ENCODE results near the gene OR51E2.

Gene OR51E2

GRCh38 chr11:4644233-4644632, 53.4 kb downstream of the OR51E2 start:
- no peak for DNase-seq (ENCODE audit: low read depth)
- no peak overlapping the region for H3K4me3 ChIP-seq (ENCODE audit: control insufficient read depth, low read depth, low read length)
- TF ChIP-seq CTCF (conservative IDR thresholded peaks at IDR 0.05; ENCODE audit: control insufficient read depth, insufficient read depth, low read depth, low read length): no peak

- no peak for DNase-seq (ENCODE audit: low read depth)
- H3K4me3 ChIP-seq (ENCODE audit: control insufficient read depth, low read depth, low read length): no peak within 1 kb of the TSS
- no peak for TF ChIP-seq CTCF (conservative IDR thresholded peaks at IDR 0.05; ENCODE audit: control insufficient read depth, insufficient read depth, low read depth, low read length)
These were observed 54.0 kb downstream of the OR51E2 start, which contains the start of gene OR51E1 for GRCh38 chr11:4643682-4644081. Gene OR51E1, plus strand, starts transcription at chr11:4643982. Its CDS starts 8,545 bp downstream, at chr11:4652527.

DNA sequence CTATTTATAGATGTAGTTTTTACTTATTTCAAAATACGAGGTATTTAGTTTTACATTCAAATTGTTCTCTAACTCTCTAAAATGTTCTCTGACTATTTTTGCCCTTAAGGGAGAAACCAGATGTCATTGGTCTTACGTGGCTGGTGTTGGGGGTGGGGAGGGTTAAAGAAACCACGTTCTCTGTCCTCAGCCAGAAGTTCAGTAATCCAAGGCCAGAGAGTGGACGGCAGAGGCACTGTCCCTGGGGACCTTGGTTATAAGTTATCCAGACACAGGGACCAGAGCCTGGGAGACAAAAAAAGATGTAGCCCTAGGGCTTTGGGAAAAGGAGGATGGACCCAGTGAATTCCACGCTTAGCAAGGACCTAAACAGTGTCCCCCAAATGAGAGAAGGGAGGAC, 54.6 kb downstream of the OR51E2 start:
- no peak for TF ChIP-seq CTCF (conservative IDR thresholded peaks at IDR 0.05; ENCODE audit: control insufficient read depth, insufficient read depth, low read depth, low read length)
- no peak for DNase-seq (ENCODE audit: low read depth)
- H3K4me3 ChIP-seq (ENCODE audit: control insufficient read depth, low read depth, low read length): no peak overlapping the region

DNA sequence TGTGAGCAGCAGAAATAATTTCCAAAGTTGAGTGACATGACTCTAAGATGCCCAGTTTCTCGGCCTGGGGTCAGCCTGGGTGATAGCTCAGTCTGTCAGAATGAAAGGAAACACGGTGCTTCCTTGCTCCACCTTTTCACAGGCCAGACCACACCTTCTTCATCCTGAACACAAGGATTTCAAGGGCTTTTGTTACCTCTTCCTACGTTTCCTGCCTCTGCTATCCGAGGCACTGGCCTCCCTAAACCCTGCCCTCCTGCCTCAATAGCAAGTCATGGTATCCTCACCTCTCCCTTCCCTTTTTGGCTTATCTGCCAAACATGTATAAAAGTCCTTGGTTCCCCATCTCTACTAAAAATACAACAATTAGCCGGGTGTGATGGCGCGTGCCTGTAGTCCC, 55.6 kb downstream of the OR51E2 start:
- DNase-seq (ENCODE audit: low read depth): no peak
- TF ChIP-seq CTCF (conservative IDR thresholded peaks at IDR 0.05; ENCODE audit: control insufficient read depth, insufficient read depth, low read depth, low read length): no peak
- H3K4me3 ChIP-seq (ENCODE audit: control insufficient read depth, low read depth, low read length): no peak overlapping the region

DNA sequence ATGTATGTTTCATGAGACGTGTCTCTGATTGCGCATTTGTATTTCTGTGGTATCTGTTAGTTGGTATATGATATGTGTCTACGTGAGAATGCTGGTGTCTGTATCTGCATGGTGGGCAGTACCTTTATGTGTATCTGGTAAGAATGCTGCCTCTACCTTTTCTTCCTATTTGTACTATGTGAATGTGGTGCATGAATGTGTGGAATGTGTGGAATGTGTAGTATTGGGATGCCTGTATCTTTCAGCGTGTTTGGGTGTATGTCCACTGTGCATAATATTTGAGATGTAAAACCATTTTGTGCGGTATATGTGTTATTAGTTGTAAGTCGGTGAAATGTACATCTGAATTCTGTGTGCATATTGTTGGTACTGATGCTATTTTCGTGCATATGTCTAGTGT, 56.2 kb downstream of the OR51E2 start:
- DNase-seq (ENCODE audit: low read depth): no peak
- no peak overlapping the region for H3K4me3 ChIP-seq (ENCODE audit: control insufficient read depth, low read depth, low read length)
- no peak for TF ChIP-seq CTCF (conservative IDR thresholded peaks at IDR 0.05; ENCODE audit: control insufficient read depth, insufficient read depth, low read depth, low read length)

DNA sequence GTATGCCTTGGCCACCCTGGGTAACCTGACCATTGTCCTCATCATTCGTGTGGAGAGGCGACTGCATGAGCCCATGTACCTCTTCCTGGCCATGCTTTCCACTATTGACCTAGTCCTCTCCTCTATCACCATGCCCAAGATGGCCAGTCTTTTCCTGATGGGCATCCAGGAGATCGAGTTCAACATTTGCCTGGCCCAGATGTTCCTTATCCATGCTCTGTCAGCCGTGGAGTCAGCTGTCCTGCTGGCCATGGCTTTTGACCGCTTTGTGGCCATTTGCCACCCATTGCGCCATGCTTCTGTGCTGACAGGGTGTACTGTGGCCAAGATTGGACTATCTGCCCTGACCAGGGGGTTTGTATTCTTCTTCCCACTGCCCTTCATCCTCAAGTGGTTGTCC, 57.7 kb downstream of the OR51E2 start:
- no peak for TF ChIP-seq CTCF (conservative IDR thresholded peaks at IDR 0.05; ENCODE audit: control insufficient read depth, insufficient read depth, low read depth, low read length)
- H3K4me3 ChIP-seq (ENCODE audit: control insufficient read depth, low read depth, low read length): no peak overlapping the region
- DNase-seq (ENCODE audit: low read depth): no peak

GRCh38 chr11:4637662-4638047, 60.0 kb downstream of the OR51E2 start:
- no peak overlapping the region for H3K4me3 ChIP-seq (ENCODE audit: control insufficient read depth, low read depth, low read length)
- no peak for TF ChIP-seq CTCF (conservative IDR thresholded peaks at IDR 0.05; ENCODE audit: control insufficient read depth, insufficient read depth, low read depth, low read length)
- no peak for DNase-seq (ENCODE audit: low read depth)
